GM21723 (cell line): ENCODE data around the gene VPS50.
A peak's percentile ranks its signal among the peaks of the same experiment; 100 is the strongest.
"Not testable (repeated sequence)": the region's sequence is repeated elsewhere in the genome, so short reads cannot be mapped to it uniquely, and the experiment has no call there.

Experiments
- ATAC-seq: cut with Tn5 transposase; IDR thresholded peaks from one replicate; pipeline ENCODE4 v1.9.1; 2021; ENCODE audit warnings: mild to moderate bottlenecking, moderate library complexity; ENCODE audit not compliant: unreplicated experiment

VPS50 gene

GRCh38 chr7:93331706-93332105 lies 99.5 kb downstream of the VPS50 start:
- no peak for ATAC-seq

- no peak for ATAC-seq
Measured at GRCh38 chr7:93332172-93332571, 100.0 kb downstream of the VPS50 start.

- ATAC-seq, result no peak
Measured at GRCh38 chr7:93337052-93337451, 104.9 kb downstream of the VPS50 start.

- not testable (repeated sequence) for ATAC-seq
Measured at GRCh38 chr7:93342178-93342577, 110.0 kb downstream of the VPS50 start.

GRCh38 chr7:93350338-93350737 lies 118.2 kb downstream of the VPS50 start:
- no peak for ATAC-seq

- no peak for ATAC-seq
Measured at GRCh38 chr7:93352881-93353280, 120.7 kb downstream of the VPS50 start.

- ATAC-seq, result no peak
Measured at GRCh38 chr7:93354815-93355214, 122.6 kb downstream of the VPS50 start.

GRCh38 chr7:93359520-93360198 lies 127.5 kb downstream of the VPS50 start:
- no peak for ATAC-seq

- no peak for ATAC-seq
Measured at GRCh38 chr7:93361853-93362252, 129.7 kb downstream of the VPS50 start.

GRCh38 chr7:93364806-93365205 lies 132.6 kb downstream of the VPS50 start:
- ATAC-seq, result no peak

- no peak for ATAC-seq
Measured at GRCh38 chr7:93365341-93365740, 133.2 kb downstream of the VPS50 start.

- ATAC-seq, result no peak
Measured at GRCh38 chr7:93366816-93367215, 134.7 kb downstream of the VPS50 start.

GRCh38 chr7:93367254-93367653 lies 135.1 kb downstream of the VPS50 start:
- no peak for ATAC-seq

GRCh38 chr7:93370937-93371336 lies 138.8 kb downstream of the VPS50 start:
- ATAC-seq, result not testable (repeated sequence)

GRCh38 chr7:93373537-93373936 lies 141.4 kb downstream of the VPS50 start:
- no peak for ATAC-seq

GRCh38 chr7:93374345-93374940 lies 142.3 kb downstream of the VPS50 start:
- peak; percentile 72 for ATAC-seq

- no peak for ATAC-seq
Measured at GRCh38 chr7:93375603-93376002, 143.4 kb downstream of the VPS50 start.

- peak; percentile 58 for ATAC-seq
Measured at GRCh38 chr7:93378131-93378760, 146.1 kb downstream of the VPS50 start.

GRCh38 chr7:93382362-93382761 lies 150.2 kb downstream of the VPS50 start:
- ATAC-seq, result no peak

GRCh38 chr7:93390660-93391059 lies 158.5 kb downstream of the VPS50 start:
- ATAC-seq, result no peak

- ATAC-seq, result no peak
Measured at GRCh38 chr7:93392984-93393383, 160.8 kb downstream of the VPS50 start.

GRCh38 chr7:93399642-93400041 lies 167.5 kb downstream of the VPS50 start:
- ATAC-seq, result no peak
